HCT116 (cell line): Measurements from ENCODE around the gene MAN2A2. TPM values are rescaled to one million over a fixed set of nuclear protein-coding genes. Genes with fewer than 3 reads are reported as not detected.

ENCODE experiments used
- ATAC-seq: fragments of 200-7000 bp; cut with Tn5 transposase; 2 replicates; pipeline ENCODE4 v1.9.1; 2020; ENCODE audit warnings: mild to moderate bottlenecking, moderate library complexity
- BruUV-seq: library from RNA; stranded (reverse); fragments of 400-500 nt; replicated peaks from 2 replicates; lab custom pipeline; 2021; lab: Mats Ljungman, UMichigan
- CTCF ChIA-PET: fragments of 300-600 bp; sonication (Branson Sonifier 250); formaldehyde crosslinking; loops from one replicate; lab custom pipeline; 2021; ENCODE audit warnings: antibody characterized with exemption; lab: Charles Lee
- POLR2A ChIA-PET: fragments of 300-600, 350-600 bp; sonication (Branson Sonifier 250); formaldehyde crosslinking; loops from one replicate; lab custom pipeline; 2021; ENCODE audit warnings: antibody characterized with exemption; lab: Charles Lee
- RAD21 ChIA-PET, 2 experiments: fragments of 300-600 bp; sonication (Branson Sonifier 250); formaldehyde crosslinking; loops; one replicate each; lab custom pipeline; 2023; ENCODE audit warnings: low total read pairs in 2 of 2; ENCODE audit not compliant: uncharacterized antibody in 2 of 2, unreplicated experiment in 2 of 2, low non-redundant PET in 1 of 2; lab: Charles Lee
- DNase-seq: peaks from one replicate; pipeline ENCODE4 v3.0.0-alpha.2; 2010; ENCODE audit warnings: low read depth, low spot score
- H2AFZ ChIP-seq: fragments of 200-600 bp; shearing (Covaris generic), sonication (generic); 2 replicates; pipeline ENCODE4 v1.6.1; 2017; ENCODE audit warnings: low read depth, mixed run types, mixed read lengths, antibody characterized with exemption, low read length; ENCODE audit not compliant: poor library complexity, severe bottlenecking
- H3K27ac ChIP-seq: 2 replicates; pipeline ENCODE4 v1.5.1; 2012; ENCODE audit warnings: low read depth, low read length
- H3K27me3 ChIP-seq: fragments of 200-600 bp; sonication (generic); 2 replicates; pipeline ENCODE4 v1.6.1; 2016; ENCODE audit warnings: mixed run types, low read length, mixed read lengths; ENCODE audit not compliant: insufficient read depth
- H3K36me3 ChIP-seq, 2 experiments: fragments of 200-500 bp in 1 of 2; fragments of 200-600 bp in 1 of 2; sonication (Bioruptor generic) in 1 of 2; sonication (generic) in 1 of 2; 2 replicates each; pipeline versions ENCODE4 v1.5.1 to v1.6.1; 2014 to 2016; ENCODE audit warnings: low read length in 2 of 2, inconsistent platforms in 1 of 2, mixed read lengths in 1 of 2, mixed run types in 1 of 2; ENCODE audit not compliant: insufficient read depth in 2 of 2, control insufficient read depth in 1 of 2
- H3K4me1 ChIP-seq, 2 experiments: fragments of 200-600 bp in 1 of 2; sonication (generic) in 1 of 2; 2 replicates each; pipeline versions ENCODE4 v1.5.1 to v1.6.1; 2012 to 2017; ENCODE audit warnings: low read length in 2 of 2, inconsistent platforms in 1 of 2, mild to moderate bottlenecking in 1 of 2, mixed read lengths in 1 of 2, mixed run types in 1 of 2, moderate library complexity in 1 of 2; ENCODE audit not compliant: insufficient read depth in 2 of 2, control insufficient read depth in 1 of 2
- H3K4me2 ChIP-seq: fragments of 200-600 bp; sonication (generic); 2 replicates; pipeline ENCODE4 v1.6.1; 2017; ENCODE audit warnings: mixed run types, low read length, mixed read lengths
- H3K4me3 ChIP-seq, 2 experiments: fragments of 200-600 bp in 1 of 2; sonication (generic) in 1 of 2; replicated peaks in 1 of 2; 2 replicates each; pipeline ENCODE4 v1.5.1; 2011 to 2016; ENCODE audit warnings: low read length in 2 of 2, control low read depth in 1 of 2, low read depth in 1 of 2, mild to moderate bottlenecking in 1 of 2, mixed read lengths in 1 of 2, mixed run types in 1 of 2
- H3K79me2 ChIP-seq: fragments of 200-600 bp; sonication (generic); 2 replicates; pipeline ENCODE4 v1.6.1; 2017; ENCODE audit warnings: mild to moderate bottlenecking, mixed run types, low read length, moderate library complexity, mixed read lengths; ENCODE audit not compliant: insufficient read depth
- H3K9ac ChIP-seq: fragments of 200-600 bp; sonication (generic); 2 replicates; pipeline ENCODE4 v1.6.1; 2016; ENCODE audit warnings: low read length, mixed read lengths
- H3K9me2 ChIP-seq: fragments of 200-600 bp; sonication (generic), shearing (Covaris generic); 2 replicates; pipeline ENCODE4 v1.6.1; 2017; ENCODE audit warnings: mixed run types, mild to moderate bottlenecking, moderate library complexity; ENCODE audit not compliant: insufficient read depth
- H3K9me3 ChIP-seq, 2 experiments: fragments of 200-500 bp in 1 of 2; fragments of 200-600 bp in 1 of 2; sonication (Bioruptor generic) in 1 of 2; sonication (generic) in 1 of 2; 2 replicates each; pipeline ENCODE4 v1.6.1; 2014 to 2017; ENCODE audit warnings: low read length in 2 of 2, mixed read lengths in 2 of 2, inconsistent platforms in 1 of 2, low read depth in 1 of 2, mild to moderate bottlenecking in 1 of 2, mixed run types in 1 of 2, moderate library complexity in 1 of 2; ENCODE audit not compliant: control insufficient read depth in 1 of 2, insufficient read depth in 1 of 2
- H4K20me1 ChIP-seq: fragments of 200-600 bp; sonication (generic), shearing (Covaris generic); 2 replicates; pipeline ENCODE4 v1.6.1; 2017; ENCODE audit warnings: mixed run types, mild to moderate bottlenecking, moderate library complexity; ENCODE audit not compliant: insufficient read depth
- EGR1 ChIP-seq: IDR thresholded peaks from 2 replicates; pipeline ENCODE4 v1.6.1; 2012; ENCODE audit warnings: low read depth
- ELF1 ChIP-seq: IDR thresholded peaks from 2 replicates; pipeline ENCODE4 v1.6.1; 2012; ENCODE audit warnings: low read depth, borderline replicate concordance
- EZH2 ChIP-seq: fragments of 200-600 bp; sonication (generic); IDR thresholded peaks from 2 replicates; pipeline ENCODE4 v1.6.1; 2017; ENCODE audit warnings: antibody characterized with exemption, mixed run types
- EZH2phosphoT487 ChIP-seq: fragments of 200-600 bp; IDR thresholded peaks from 2 replicates; pipeline ENCODE4 v1.6.1; 2018; ENCODE audit warnings: antibody characterized with exemption, borderline replicate concordance
- FOSL1 ChIP-seq: IDR thresholded peaks from 2 replicates; pipeline ENCODE4 v1.6.1; 2012; ENCODE audit warnings: low read depth
- JUND ChIP-seq: IDR thresholded peaks from 2 replicates; pipeline ENCODE4 v1.6.1; 2012
- POLR2AphosphoS5 ChIP-seq: IDR thresholded peaks from 2 replicates; pipeline ENCODE4 v1.6.1; 2011; ENCODE audit warnings: mild to moderate bottlenecking, low read depth, low read length, moderate library complexity
- RAD21 ChIP-seq: IDR thresholded peaks from 2 replicates; pipeline ENCODE4 v1.6.1; 2012; ENCODE audit warnings: low read depth, mild to moderate bottlenecking
- SIN3A ChIP-seq: IDR thresholded peaks from 2 replicates; pipeline ENCODE4 v1.6.1; 2012; ENCODE audit warnings: low read depth
- SP1 ChIP-seq: IDR thresholded peaks from 2 replicates; pipeline ENCODE4 v1.6.1; 2012; ENCODE audit warnings: low read depth
- SRF ChIP-seq: IDR thresholded peaks from 2 replicates; pipeline ENCODE4 v1.6.1; 2012; ENCODE audit warnings: low read depth
- TCF7L2 ChIP-seq: IDR thresholded peaks from 2 replicates; pipeline ENCODE4 v1.7.0; 2011; ENCODE audit warnings: borderline replicate concordance, inconsistent platforms; ENCODE audit not compliant: insufficient read depth, insufficient read length; ENCODE audit errors: extremely low read depth
- YY1 ChIP-seq: IDR thresholded peaks from 2 replicates; pipeline ENCODE4 v1.6.1; 2011; ENCODE audit warnings: low read length, low read depth, moderate library complexity, mild to moderate bottlenecking; ENCODE audit not compliant: insufficient replicate concordance; ENCODE audit errors: extremely low read depth
- ZNF274 ChIP-seq: fragments of 200-500 bp; sonication (Bioruptor generic); IDR thresholded peaks from 2 replicates; pipeline ENCODE4 v1.6.1; 2014; ENCODE audit warnings: mild to moderate bottlenecking, low read depth, low read length, inconsistent platforms
- intact Hi-C: fragments of 100-400 bp; cut with micrococcal nuclease; formaldehyde crosslinking; loops from 2 replicates; pipeline ENCODE4 v1.10.0; 2022
- total RNA-seq: library from RNA; stranded (reverse); gene quantifications from one replicate; pipeline ENCODE4 v1.2.1, GENCODE V29; 2021; ENCODE audit not compliant: unreplicated experiment
- TF ChIP-seq, protein P1 (sequence below): IDR thresholded peaks from 2 replicates; pipeline ENCODE4 v1.6.1; 2012; ENCODE audit warnings: low read depth
- TF ChIP-seq, protein P2 (sequence below): IDR thresholded peaks from 2 replicates; pipeline ENCODE4 v1.6.1; 2012
- TF ChIP-seq, protein P3 (sequence below), 3 experiments: fragments of 200-600 bp in 1 of 3; sonication (generic) in 1 of 3; IDR thresholded peaks in 2 of 3; conservative IDR thresholded peaks in 1 of 3; 2 replicates each; pipeline ENCODE4 v1.5.1; 2012 to 2017; ENCODE audit warnings: low read depth in 2 of 3, low read length in 2 of 3, antibody characterized with exemption in 1 of 3, borderline replicate concordance in 1 of 3, control low read depth in 1 of 3, mild to moderate bottlenecking in 1 of 3, mixed read lengths in 1 of 3, mixed run types in 1 of 3, moderate library complexity in 1 of 3; ENCODE audit not compliant: insufficient read depth in 1 of 3
- TF ChIP-seq, protein P4 (sequence below): IDR thresholded peaks from 2 replicates; pipeline ENCODE4 v1.6.1; 2012

MAN2A2 gene
- total RNA-seq, 1 experiment from 2014 or later = 44.9 TPM

DNA sequence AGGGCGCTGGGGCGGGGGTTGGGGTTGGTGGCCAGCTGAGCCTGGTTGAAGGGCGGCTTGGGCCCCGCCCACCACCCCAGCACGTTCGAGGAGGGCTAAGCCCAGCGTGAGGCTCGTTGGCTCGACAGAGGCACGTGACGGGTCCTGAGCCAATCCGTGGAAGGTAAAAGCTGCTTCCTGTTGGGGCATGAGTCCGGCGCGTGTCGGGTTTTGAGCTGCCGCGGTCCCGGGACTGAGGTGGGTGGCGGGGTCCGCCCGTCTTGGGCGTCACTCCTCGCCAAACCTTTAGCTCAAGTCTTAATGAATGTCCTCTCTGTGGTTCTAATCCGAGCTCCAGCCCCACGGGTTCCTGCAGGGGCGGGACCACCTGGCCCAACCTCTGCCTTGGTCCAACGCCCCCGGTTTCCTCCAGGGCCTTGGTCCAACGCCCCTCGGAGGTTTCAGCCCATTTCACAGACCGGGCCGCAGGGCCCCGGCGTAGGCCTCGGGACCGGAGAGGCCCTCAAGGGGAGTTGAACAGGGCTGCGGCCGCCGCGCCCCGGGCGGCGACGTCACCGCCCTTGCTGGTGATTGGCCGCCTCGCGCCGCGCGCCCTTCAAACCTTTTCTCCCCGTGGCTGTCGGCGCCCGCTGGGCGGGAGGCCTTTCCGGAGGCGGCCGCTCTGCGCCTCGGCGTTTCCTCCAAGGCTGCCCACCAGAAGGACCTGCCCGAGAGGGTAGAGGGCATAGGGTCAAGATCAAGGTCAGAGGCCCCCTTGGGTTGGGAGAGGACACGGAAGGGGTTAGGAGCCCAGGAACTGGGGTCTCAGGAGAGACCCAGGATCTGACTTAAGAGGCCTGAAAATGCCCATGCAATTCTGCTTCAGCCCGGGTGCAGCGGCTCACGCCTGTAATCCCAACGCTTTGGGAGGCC is 51.9 kb downstream of the MAN2A2 start, which contains the start of gene RCCD1:
Gene RCCD1, plus strand, starts transcription at position 173 of the 912 bp plus-strand sequence. CDS start 1,851 bp downstream, outside the sequence.
- Histone ChIP-seq H3K9me3 (no peaks in the 10 kb centered on the region), H2AFZ (no peak within 1 kb of the TSS), H4K20me1 (no peaks in the 10 kb centered on the region), H3K27ac (peak within 1 kb of the TSS; percentile 97), H3K9ac (peak within 1 kb of the TSS; percentile 97), H3K27me3 (no peaks in the 10 kb centered on the region), H3K4me3 (peak within 1 kb of the TSS; percentile 71 to 75), H3K4me2 (peak within 1 kb of the TSS; percentile 93), H3K9me2 (no peaks in the 10 kb centered on the region), H3K79me2 (peaks cover 24% of the 10 kb centered on the region), H3K4me1 (peaks cover 11 to 23% of the 10 kb centered on the region in 2 experiments), H3K36me3 (peaks cover 10 to 13% of the 10 kb centered on the region in 2 experiments; a peak in 3 of 4 replicates)
- intact Hi-C loops = loop anchor here (1.0 to 2.0 kb wide), 3 partner anchors 20 to 78 kb away; partner anchors contain the start of genes PRC1 and UNC45A
- DNase-seq (peak; percentile 92), ATAC-seq (peak; percentile 93)
- CTCF ChIA-PET = interaction anchor here (0.8 to 4.0 kb wide), 5 partner anchors 22 to 314 kb away, joined by 3 to 35 read pairs (median 4); partner anchors contain the start of genes HDDC3 and UNC45A
- POLR2A ChIA-PET = interaction anchor here (0.8 to 2.3 kb wide), 6 partner anchors 9 to 78 kb away, joined by 3 to 21 read pairs (median 4); partner anchors contain the start of genes HDDC3 and UNC45A
- BruUV-seq = TSS peak; percentile 70
- RAD21 ChIA-PET = interaction anchor here (1.0 to 1.6 kb wide), 5 partner anchors 20 to 95 kb away, joined by 3 to 10 read pairs (median 4); partner anchors contain the start of genes UNC45A (in 2 of the 2) and HDDC3 (in 1 of the 2)
- TF ChIP-seq POLR2AphosphoS5 (peak; percentile 87), YY1 (peak; percentile 37), SP1 (peak; percentile 73), EZH2phosphoT487 (no peak), ELF1 (no peak; the same call in 1 of the 2 replicates), TCF7L2 (peak; percentile 58), EZH2 (no peak), JUND (no peak), ZNF274 (no peak), FOSL1 (no peak), EGR1 (peak; percentile 80), SRF (no peak), SIN3A (peak; percentile 88), RAD21 (no peak)
- TF ChIP-seq, protein P1, sequence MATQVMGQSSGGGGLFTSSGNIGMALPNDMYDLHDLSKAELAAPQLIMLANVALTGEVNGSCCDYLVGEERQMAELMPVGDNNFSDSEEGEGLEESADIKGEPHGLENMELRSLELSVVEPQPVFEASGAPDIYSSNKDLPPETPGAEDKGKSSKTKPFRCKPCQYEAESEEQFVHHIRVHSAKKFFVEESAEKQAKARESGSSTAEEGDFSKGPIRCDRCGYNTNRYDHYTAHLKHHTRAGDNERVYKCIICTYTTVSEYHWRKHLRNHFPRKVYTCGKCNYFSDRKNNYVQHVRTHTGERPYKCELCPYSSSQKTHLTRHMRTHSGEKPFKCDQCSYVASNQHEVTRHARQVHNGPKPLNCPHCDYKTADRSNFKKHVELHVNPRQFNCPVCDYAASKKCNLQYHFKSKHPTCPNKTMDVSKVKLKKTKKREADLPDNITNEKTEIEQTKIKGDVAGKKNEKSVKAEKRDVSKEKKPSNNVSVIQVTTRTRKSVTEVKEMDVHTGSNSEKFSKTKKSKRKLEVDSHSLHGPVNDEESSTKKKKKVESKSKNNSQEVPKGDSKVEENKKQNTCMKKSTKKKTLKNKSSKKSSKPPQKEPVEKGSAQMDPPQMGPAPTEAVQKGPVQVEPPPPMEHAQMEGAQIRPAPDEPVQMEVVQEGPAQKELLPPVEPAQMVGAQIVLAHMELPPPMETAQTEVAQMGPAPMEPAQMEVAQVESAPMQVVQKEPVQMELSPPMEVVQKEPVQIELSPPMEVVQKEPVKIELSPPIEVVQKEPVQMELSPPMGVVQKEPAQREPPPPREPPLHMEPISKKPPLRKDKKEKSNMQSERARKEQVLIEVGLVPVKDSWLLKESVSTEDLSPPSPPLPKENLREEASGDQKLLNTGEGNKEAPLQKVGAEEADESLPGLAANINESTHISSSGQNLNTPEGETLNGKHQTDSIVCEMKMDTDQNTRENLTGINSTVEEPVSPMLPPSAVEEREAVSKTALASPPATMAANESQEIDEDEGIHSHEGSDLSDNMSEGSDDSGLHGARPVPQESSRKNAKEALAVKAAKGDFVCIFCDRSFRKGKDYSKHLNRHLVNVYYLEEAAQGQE = no peak
- TF ChIP-seq, protein P2, sequence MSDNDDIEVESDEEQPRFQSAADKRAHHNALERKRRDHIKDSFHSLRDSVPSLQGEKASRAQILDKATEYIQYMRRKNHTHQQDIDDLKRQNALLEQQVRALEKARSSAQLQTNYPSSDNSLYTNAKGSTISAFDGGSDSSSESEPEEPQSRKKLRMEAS = peak; percentile 93
- TF ChIP-seq, protein P3, sequence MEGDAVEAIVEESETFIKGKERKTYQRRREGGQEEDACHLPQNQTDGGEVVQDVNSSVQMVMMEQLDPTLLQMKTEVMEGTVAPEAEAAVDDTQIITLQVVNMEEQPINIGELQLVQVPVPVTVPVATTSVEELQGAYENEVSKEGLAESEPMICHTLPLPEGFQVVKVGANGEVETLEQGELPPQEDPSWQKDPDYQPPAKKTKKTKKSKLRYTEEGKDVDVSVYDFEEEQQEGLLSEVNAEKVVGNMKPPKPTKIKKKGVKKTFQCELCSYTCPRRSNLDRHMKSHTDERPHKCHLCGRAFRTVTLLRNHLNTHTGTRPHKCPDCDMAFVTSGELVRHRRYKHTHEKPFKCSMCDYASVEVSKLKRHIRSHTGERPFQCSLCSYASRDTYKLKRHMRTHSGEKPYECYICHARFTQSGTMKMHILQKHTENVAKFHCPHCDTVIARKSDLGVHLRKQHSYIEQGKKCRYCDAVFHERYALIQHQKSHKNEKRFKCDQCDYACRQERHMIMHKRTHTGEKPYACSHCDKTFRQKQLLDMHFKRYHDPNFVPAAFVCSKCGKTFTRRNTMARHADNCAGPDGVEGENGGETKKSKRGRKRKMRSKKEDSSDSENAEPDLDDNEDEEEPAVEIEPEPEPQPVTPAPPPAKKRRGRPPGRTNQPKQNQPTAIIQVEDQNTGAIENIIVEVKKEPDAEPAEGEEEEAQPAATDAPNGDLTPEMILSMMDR (IDR thresholded peaks at IDR 0.05 in 2 of 3, conservative IDR thresholded peaks at IDR 0.05 in 1 of 3; ENCODE audit: borderline replicate concordance in 1 of 3, insufficient read depth in 1 of 3, low read depth in 2 of 3, low read length in 2 of 3) = no peak
- TF ChIP-seq, protein P4, sequence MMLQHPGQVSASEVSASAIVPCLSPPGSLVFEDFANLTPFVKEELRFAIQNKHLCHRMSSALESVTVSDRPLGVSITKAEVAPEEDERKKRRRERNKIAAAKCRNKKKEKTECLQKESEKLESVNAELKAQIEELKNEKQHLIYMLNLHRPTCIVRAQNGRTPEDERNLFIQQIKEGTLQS = no peak
